Transverse colon (tissue), 4 donors: ENCODE results near the gene VPS13D. TPM values are rescaled to one million over a fixed set of nuclear protein-coding genes. Genes with fewer than 3 reads are reported as not detected.

Experiments used
- DNase-seq: peaks from one replicate; pipeline ENCODE4 v3.0.0-alpha.2; 2019
- H3K27ac ChIP-seq, 4 donors: fragments of 200-600 bp; sonication (generic); 2 replicates each; pipeline ENCODE4 v1.5.1; 2016 to 2018; ENCODE audit warnings: inconsistent platforms in 4 of 4
- H3K27me3 ChIP-seq: fragments of 200-600 bp; sonication (generic); 2 replicates; pipeline ENCODE4 v1.5.1; 2017; ENCODE audit warnings: inconsistent platforms
- H3K36me3 ChIP-seq, 4 donors: fragments of 200-600 bp; sonication (generic); 2 replicates each; pipeline ENCODE4 v1.5.1; 2017 to 2019; ENCODE audit warnings: inconsistent platforms in 4 of 4
- H3K4me1 ChIP-seq, 4 donors: fragments of 200-600 bp; sonication (generic); 2 replicates each; pipeline ENCODE4 v1.5.1; 2017 to 2020; ENCODE audit warnings: inconsistent platforms in 4 of 4
- H3K4me3 ChIP-seq, 4 donors: fragments of 200-600 bp; sonication (generic); 1 replicate in 1 of 4; 2 replicates in 3 of 4; pipeline versions ENCODE4 v1.5.1 to v1.6.1; 2017 to 2019; ENCODE audit warnings: inconsistent platforms in 4 of 4
- H3K9me3 ChIP-seq, 2 donors: fragments of 200-600 bp; sonication (generic); 2 replicates each; pipeline ENCODE4 v1.5.1; 2017 to 2019; ENCODE audit warnings: inconsistent platforms in 2 of 2
- EP300 ChIP-seq: sonication (generic); formaldehyde crosslinking; IDR thresholded peaks from one replicate; pipeline ENCODE4 v1.6.1; 2017; ENCODE audit warnings: antibody characterized with exemption, low read depth
- POLR2A ChIP-seq: fragments of 450-650 bp; IDR thresholded peaks from one replicate; pipeline ENCODE4 v1.6.1; 2016; ENCODE audit warnings: antibody characterized with exemption, mild to moderate bottlenecking, moderate library complexity
- POLR2AphosphoS5 ChIP-seq, 3 donors: sonication (generic); formaldehyde crosslinking; IDR thresholded peaks; one replicate each; pipeline ENCODE4 v1.6.1; 2016; ENCODE audit warnings: antibody characterized with exemption in 3 of 3
- WGBS, 2 donors: methylation state at CpG; one replicate each; pipeline ENCODE4 v1.1.5; 2018; ENCODE audit warnings: low coverage in 1 of 2; 5-methylcytosine and 5-hydroxymethylcytosine counted together
- in situ Hi-C, 4 donors: fragments of 200-750 bp; cut with MboI; loops; one replicate each; pipeline versions ENCODE4 v1.15.0 to v1.15.1; 2017; ENCODE audit warnings: low sequenced_read_pairs in 3 of 4, low pct_ligation_motif_present in 1 of 4, low pct_unique_long_range_greater_than_20kb in 1 of 4
- intact Hi-C: fragments of 100-400 bp; cut with DNase I; formaldehyde crosslinking; loops from one replicate; pipeline ENCODE4 v1.15.1; 2023; ENCODE audit warnings: low total_unique reads
- total RNA-seq, 4 donors: library from RNA; depleted of rRNA; stranded (reverse); fragments of >200 nt; gene quantifications; one replicate each; pipeline ENCODE4 v1.1.0, GENCODE V29; 2016
- TF ChIP-seq, protein P1 (sequence below), 5 experiments: fragments of 200-600 bp in 3 of 5; fragments of 450-650 bp in 2 of 5; sonication (generic) in 3 of 5; IDR thresholded peaks; 1 replicate in 2 of 5; 2 replicates in 3 of 5; pipeline ENCODE4 v1.5.1; 2016 to 2017; ENCODE audit warnings: antibody characterized with exemption in 5 of 5, inconsistent platforms in 3 of 5, mild to moderate bottlenecking in 2 of 5, moderate library complexity in 1 of 5

VPS13D gene
- total RNA-seq, 4 donors from 2014 or later, result 101 to 136 (median 116) TPM

DNA sequence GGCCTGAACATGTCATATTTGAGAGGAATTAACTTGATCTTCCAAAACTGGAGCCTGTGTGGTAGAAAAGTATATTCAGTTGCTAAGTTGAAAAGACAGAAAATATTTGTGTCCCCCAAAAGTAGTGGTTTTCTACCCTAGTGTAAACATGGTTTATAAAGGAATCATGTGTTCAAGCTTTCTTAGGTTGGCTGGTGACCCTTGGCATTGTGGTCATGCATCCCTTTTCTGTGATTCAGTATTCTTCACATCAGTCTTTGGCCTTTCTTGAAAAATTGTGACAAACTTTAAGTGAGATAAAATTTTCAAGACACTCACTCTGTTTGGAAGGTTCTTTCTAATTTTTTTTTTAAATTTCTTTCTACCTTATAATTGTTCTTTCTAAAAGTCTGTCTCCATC is 195.0 kb downstream of the VPS13D start:
- H3K9me3 ChIP-seq, result no peaks in the 10 kb centered on the region
- DNase-seq, result no peak
- in situ Hi-C loops (loop anchor here in 1 of 4 donors (25.0 kb wide), 1 partner anchor 188 kb away; the partner anchor contains the start of gene DHRS3), intact Hi-C loops (no loop called here)
- TF ChIP-seq, protein P1, sequence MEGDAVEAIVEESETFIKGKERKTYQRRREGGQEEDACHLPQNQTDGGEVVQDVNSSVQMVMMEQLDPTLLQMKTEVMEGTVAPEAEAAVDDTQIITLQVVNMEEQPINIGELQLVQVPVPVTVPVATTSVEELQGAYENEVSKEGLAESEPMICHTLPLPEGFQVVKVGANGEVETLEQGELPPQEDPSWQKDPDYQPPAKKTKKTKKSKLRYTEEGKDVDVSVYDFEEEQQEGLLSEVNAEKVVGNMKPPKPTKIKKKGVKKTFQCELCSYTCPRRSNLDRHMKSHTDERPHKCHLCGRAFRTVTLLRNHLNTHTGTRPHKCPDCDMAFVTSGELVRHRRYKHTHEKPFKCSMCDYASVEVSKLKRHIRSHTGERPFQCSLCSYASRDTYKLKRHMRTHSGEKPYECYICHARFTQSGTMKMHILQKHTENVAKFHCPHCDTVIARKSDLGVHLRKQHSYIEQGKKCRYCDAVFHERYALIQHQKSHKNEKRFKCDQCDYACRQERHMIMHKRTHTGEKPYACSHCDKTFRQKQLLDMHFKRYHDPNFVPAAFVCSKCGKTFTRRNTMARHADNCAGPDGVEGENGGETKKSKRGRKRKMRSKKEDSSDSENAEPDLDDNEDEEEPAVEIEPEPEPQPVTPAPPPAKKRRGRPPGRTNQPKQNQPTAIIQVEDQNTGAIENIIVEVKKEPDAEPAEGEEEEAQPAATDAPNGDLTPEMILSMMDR (IDR thresholded peaks at IDR 0.05), result no peak
- TF ChIP-seq POLR2AphosphoS5 (IDR thresholded peaks at IDR 0.05) (no peak), EP300 (no peak), POLR2A (no peak)
- peaks cover 0 to 24% (median 0%) of the 10 kb centered on the region in 4 donors for H3K4me1 ChIP-seq
- H3K27me3 ChIP-seq, result no peaks in the 10 kb centered on the region
- H3K27ac ChIP-seq, result peak overlapping the region in 1 of 4 donors; percentile 12
- no peaks in the 10 kb centered on the region for H3K36me3 ChIP-seq
- H3K4me3 ChIP-seq, result no peak overlapping the region

DNA sequence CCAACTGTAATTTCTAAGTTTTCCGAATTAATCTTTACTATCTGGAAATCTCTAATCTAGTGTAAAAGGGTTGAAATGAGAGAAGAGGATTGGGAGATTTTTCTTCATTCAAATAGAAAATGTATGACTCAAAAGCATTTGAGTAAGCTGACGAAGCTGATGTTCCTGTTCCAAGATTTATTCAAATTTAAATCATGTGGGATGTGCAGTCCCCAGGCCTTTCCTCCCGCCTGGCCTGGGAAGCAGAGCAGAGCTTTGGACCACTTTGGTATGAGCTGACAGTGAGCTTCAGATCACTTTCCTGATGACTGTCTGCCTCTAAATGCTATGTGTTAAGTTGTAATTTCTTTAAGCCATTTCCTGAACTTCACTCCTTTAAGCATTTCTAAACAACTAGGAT is 196.2 kb downstream of the VPS13D start:
- 87 to 100% methylated on average over 1 to 3 of the region's 3 CpGs for WGBS, 2 donors
- intact Hi-C loops, result no loop called here
- peaks cover 0 to 24% (median 0%) of the 10 kb centered on the region in 4 donors for H3K4me1 ChIP-seq
- H3K36me3 ChIP-seq, result no peaks in the 10 kb centered on the region
- TF ChIP-seq, protein P1 (IDR thresholded peaks at IDR 0.05), result no peak
- TF ChIP-seq EP300 (no peak), POLR2AphosphoS5 (IDR thresholded peaks at IDR 0.05) (no peak), POLR2A (no peak)
- in situ Hi-C loops, result no loop called here
- H3K9me3 ChIP-seq, result no peaks in the 10 kb centered on the region
- no peak for DNase-seq
- H3K27me3 ChIP-seq, result no peaks in the 10 kb centered on the region
- H3K4me3 ChIP-seq, result no peak overlapping the region
- H3K27ac ChIP-seq, result no peak overlapping the region

DNA sequence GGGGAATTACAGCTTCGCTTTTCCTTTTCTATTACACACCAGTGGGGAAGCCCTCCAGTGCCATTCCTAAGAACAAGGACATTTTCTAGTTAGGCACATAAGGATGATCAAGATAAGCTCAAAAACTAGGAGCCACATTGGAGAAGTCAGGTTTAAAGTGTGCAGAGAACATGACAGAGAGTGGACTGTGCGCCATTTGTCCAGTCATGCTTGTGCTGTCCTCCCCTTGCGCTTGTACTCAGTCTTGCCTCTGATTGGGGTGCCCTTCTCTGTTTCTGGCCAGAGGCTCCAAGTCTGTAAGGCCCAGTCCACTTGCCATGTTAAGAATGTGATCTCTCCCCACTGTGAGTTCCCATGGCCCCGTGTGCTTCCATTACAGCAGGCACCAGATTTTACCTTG is 198.5 kb downstream of the VPS13D start:
- in situ Hi-C loops, result no loop called here

DNA sequence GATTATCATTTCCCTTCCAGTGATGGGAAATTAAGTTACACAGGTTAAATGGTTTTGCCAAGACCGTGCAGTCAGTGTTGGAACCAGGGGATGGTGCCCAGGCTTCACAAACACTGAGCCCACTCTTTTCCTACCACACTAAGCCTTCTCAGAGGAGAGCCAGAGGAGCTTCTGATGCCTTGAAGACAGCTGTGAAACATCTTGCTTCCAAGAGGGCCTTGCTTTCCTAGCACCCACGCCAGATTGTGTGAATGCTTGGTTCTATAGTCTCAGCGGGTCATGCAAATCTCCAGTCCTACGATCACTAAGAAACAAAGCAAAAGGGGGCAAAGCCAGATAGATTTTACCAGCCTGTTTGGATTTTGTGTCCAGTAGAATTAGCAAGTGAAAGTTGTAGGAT is 200.7 kb downstream of the VPS13D start:
- TF ChIP-seq, protein P1 (IDR thresholded peaks at IDR 0.05), result no peak
- TF ChIP-seq EP300 (no peak), POLR2AphosphoS5 (IDR thresholded peaks at IDR 0.05) (no peak), POLR2A (no peak)
- WGBS, 2 donors, result 87 to 100% methylated on average over 4 of the region's 4 CpGs
- Histone ChIP-seq H3K27ac (no peak overlapping the region), H3K27me3 (no peaks in the 10 kb centered on the region), H3K36me3 (no peaks in the 10 kb centered on the region), H3K9me3 (no peaks in the 10 kb centered on the region), H3K4me3 (no peak overlapping the region), H3K4me1 (peaks cover 11 to 38% (median 21%) of the 10 kb centered on the region in 4 donors)
- DNase-seq, result no peak
- in situ Hi-C loops (no loop called here), intact Hi-C loops (no loop called here)

More for the DNA sequence above, 198.5 kb downstream of the VPS13D start:
- 71 to 95% methylated on average over 1 to 4 of the region's 4 CpGs for WGBS, 2 donors
- intact Hi-C loops, result no loop called here
- no peaks in the 10 kb centered on the region for H3K9me3 ChIP-seq
- peaks cover 2 to 33% (median 8%) of the 10 kb centered on the region in 4 donors for H3K4me1 ChIP-seq
- H3K27ac ChIP-seq, result no peak overlapping the region
- no peaks in the 10 kb centered on the region for H3K27me3 ChIP-seq
- no peak overlapping the region for H3K4me3 ChIP-seq
- H3K36me3 ChIP-seq, result no peaks in the 10 kb centered on the region
- no peak for TF ChIP-seq POLR2A
- TF ChIP-seq EP300, result no peak
- TF ChIP-seq POLR2AphosphoS5 (IDR thresholded peaks at IDR 0.05), result no peak
- TF ChIP-seq, protein P1 (IDR thresholded peaks at IDR 0.05), result no peak
- no peak for DNase-seq
